Peyer's patch (tissue), 4 donors: ENCODE results near the gene POU3F3. TPM values are rescaled to one million over a fixed set of nuclear protein-coding genes. Genes with fewer than 3 reads are reported as not detected.
A peak's percentile ranks its signal among the peaks of the same experiment; 100 is the strongest.

ENCODE experiments used
- DNase-seq, 3 donors: peaks; one replicate each; pipeline ENCODE4 v3.0.0-alpha.2; 2017 to 2019
- H3K27ac ChIP-seq, 4 donors: fragments of 200-600 bp; sonication (generic); one replicate each; pipeline ENCODE4 v1.5.1; 2016 to 2019
- H3K27me3 ChIP-seq, 2 donors: fragments of 200-600 bp; sonication (generic); one replicate each; pipeline ENCODE4 v1.5.1; 2019
- H3K36me3 ChIP-seq, 3 donors: fragments of 200-600 bp; sonication (generic); one replicate each; pipeline ENCODE4 v1.5.1; 2016 to 2019
- H3K4me1 ChIP-seq, 4 donors: fragments of 200-600 bp; sonication (generic); one replicate each; pipeline ENCODE4 v1.5.1; 2016 to 2019
- H3K4me3 ChIP-seq, 4 donors: fragments of 200-600 bp; sonication (generic); 1 replicate in 3 of 4; 2 replicates in 1 of 4; pipeline ENCODE4 v1.5.1; 2016 to 2019; ENCODE audit warnings: mild to moderate bottlenecking in 1 of 4
- H3K9me3 ChIP-seq, 4 donors: fragments of 200-600 bp; sonication (generic); one replicate each; pipeline ENCODE4 v1.5.1; 2016 to 2019; ENCODE audit warnings: mild to moderate bottlenecking in 1 of 4
- POLR2A ChIP-seq, 2 donors: fragments of 450-650 bp; IDR thresholded peaks; one replicate each; pipeline ENCODE4 v1.5.1; 2017; ENCODE audit warnings: antibody characterized with exemption in 2 of 2, mild to moderate bottlenecking in 2 of 2, moderate library complexity in 2 of 2
- small RNA-seq, 2 donors: library from RNA; depleted of rRNA; stranded (forward); fragments of <200 nt; gene quantifications; one replicate each; pipeline ENCODE3, GENCODE V24; 2016
- total RNA-seq, 4 donors: library from RNA; depleted of rRNA; stranded (reverse); fragments of >200 nt; gene quantifications; one replicate each; pipeline ENCODE4 v1.1.0, GENCODE V29; 2016
- TF ChIP-seq, protein P1 (sequence below), 6 experiments: fragments of 450-650 bp in 4 of 6; fragments of 200-600 bp in 2 of 6; sonication (generic) in 1 of 6; IDR thresholded peaks; one replicate each; pipeline ENCODE4 v1.5.1; 2017 to 2019; ENCODE audit warnings: antibody characterized with exemption in 6 of 6, mild to moderate bottlenecking in 3 of 6, moderate library complexity in 1 of 6

POU3F3 gene
- total RNA-seq, 4 donors from 2014 or later: 0.18 to 0.40 TPM; not detected in 2

DNA sequence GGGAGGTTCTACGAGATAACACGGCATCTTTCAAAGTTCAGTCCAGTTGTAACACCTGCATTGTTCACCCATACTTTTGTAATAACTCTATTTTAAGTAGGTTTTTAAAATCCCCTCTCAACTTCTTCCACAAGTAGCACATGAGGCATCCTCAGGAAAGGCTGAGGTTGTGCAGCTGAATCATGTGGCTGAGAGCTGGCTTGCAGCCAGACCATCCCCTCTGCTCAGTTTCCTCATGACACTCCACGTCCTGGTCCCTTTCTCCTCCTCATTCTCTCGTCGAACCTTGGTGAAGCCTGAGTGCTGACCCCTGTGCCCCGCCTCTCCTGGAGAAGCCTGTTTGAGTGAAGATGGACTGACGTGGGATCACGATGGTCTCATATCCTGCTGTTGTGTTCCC, 42.5 kb downstream of the POU3F3 start:
- TF ChIP-seq POLR2A (IDR thresholded peaks at IDR 0.05): no peak
- TF ChIP-seq, protein P1, sequence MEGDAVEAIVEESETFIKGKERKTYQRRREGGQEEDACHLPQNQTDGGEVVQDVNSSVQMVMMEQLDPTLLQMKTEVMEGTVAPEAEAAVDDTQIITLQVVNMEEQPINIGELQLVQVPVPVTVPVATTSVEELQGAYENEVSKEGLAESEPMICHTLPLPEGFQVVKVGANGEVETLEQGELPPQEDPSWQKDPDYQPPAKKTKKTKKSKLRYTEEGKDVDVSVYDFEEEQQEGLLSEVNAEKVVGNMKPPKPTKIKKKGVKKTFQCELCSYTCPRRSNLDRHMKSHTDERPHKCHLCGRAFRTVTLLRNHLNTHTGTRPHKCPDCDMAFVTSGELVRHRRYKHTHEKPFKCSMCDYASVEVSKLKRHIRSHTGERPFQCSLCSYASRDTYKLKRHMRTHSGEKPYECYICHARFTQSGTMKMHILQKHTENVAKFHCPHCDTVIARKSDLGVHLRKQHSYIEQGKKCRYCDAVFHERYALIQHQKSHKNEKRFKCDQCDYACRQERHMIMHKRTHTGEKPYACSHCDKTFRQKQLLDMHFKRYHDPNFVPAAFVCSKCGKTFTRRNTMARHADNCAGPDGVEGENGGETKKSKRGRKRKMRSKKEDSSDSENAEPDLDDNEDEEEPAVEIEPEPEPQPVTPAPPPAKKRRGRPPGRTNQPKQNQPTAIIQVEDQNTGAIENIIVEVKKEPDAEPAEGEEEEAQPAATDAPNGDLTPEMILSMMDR (IDR thresholded peaks at IDR 0.05): no peak
- Histone ChIP-seq H3K4me1 (peaks cover 0 to under 1% (median 0%) of the 10 kb centered on the region in 4 donors), H3K9me3 (no peaks in the 10 kb centered on the region), H3K4me3 (no peak overlapping the region), H3K36me3 (no peaks in the 10 kb centered on the region), H3K27ac (no peak overlapping the region), H3K27me3 (no peaks in the 10 kb centered on the region)
- DNase-seq: no peak

DNA sequence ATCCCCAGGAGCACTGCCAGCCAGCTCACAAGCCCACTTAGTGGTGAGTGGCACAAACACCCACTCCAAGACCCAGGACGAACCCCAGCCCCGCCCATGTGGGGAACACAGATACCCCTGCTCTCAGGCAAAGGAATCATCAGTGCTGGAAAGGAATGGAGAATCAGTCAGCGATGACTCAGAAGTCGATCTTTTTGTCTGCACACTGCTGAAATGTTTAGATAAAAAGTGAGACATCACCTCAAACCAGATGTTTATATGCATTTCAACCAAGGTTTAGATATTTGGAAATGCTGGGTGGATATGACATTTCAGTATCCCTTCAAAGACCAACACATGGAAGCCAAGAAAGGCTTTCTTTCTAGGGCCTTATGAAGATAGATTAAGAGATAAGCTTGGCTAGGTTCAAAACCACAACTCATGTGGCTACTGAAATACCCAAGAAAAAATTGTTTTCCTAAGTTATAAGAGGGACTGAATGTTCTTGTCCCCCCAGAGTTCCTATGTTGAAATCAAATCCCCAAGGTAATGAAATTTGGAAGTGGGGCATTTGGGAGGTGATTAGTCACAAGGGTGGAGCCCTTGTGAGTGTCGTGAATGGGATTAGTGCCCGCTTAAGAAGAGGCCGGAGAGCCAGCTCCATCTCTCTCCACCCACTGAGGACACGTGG, 43.7 kb downstream of the POU3F3 start:
- Histone ChIP-seq H3K27me3 (no peaks in the 10 kb centered on the region), H3K4me1 (peaks cover 0 to 6% (median 0%) of the 10 kb centered on the region in 4 donors), H3K4me3 (no peak overlapping the region), H3K27ac (no peak overlapping the region), H3K36me3 (no peaks in the 10 kb centered on the region), H3K9me3 (no peaks in the 10 kb centered on the region)
- TF ChIP-seq, protein P1 (IDR thresholded peaks at IDR 0.05): no peak
- no peak for TF ChIP-seq POLR2A (IDR thresholded peaks at IDR 0.05)
- no peak for DNase-seq

DNA sequence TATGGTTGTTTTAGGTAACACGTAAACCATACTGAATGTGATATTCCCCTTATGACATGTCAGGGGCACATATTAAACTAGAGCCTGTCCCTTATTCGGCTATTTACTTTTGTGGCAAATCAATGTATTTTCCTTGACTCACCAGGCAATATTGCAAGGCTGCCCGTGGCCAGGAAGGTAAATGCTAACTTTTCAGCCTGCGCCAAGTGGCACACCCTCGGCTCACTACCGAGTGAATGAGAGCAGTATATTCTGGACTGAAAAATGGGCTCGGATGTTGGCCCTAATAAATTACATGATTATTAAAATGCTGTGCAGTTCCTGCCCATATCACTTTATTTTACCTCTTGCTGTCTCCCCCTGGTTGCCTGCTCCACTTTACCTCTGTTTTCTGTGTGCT, 46.7 kb downstream of the POU3F3 start:
- H3K27ac ChIP-seq: peak overlapping the region in 3 of 4 donors; percentile 27 to 89 (median 74)

DNA sequence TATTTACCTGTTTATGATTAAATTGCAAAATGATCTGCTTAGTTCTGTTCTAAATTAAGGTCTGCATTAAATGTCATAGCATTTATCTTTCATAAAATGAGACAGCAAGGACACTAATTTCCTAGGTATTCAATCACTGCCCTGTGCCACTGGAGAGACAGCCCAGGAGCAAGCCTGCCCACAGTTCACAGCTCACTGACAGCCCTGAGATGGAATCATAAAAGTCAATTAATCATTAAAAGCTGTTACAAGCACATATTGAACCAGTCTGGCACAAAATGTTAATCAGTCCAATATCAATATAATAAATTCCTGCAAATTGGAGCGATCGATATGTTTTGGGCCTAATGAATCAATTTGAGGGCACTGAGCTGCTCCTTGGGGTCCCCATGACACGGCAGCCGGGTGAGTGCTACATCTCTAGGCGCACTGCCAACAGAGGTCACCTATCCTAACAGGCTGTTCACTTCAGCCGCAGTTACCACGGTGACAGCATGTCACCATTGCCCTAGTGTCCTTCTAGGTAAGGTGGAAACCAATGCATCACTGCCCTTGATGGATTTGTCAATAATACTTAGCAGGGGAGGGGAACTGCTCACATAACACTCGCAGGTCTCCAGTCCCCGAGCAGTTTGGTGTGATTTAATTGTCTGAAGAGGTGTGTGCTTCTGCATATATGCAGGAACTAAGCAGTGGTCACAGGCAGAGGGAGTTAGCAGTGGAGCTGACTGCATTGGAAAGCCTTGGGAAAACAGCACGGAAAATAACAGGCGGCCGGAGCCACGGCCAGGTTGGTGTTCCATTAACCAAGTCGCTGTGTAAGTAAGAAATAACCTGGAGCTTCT, 47.3 kb downstream of the POU3F3 start:
- H3K27ac ChIP-seq: peak overlapping the region in 3 of 4 donors; percentile 44 to 89 (median 74)
- peak overlapping the region in 2 of 4 donors; percentile 27 to 36 for H3K4me3 ChIP-seq
- H3K27me3 ChIP-seq: no peaks in the 10 kb centered on the region
- peaks cover 0 to 6% (median 0%) of the 10 kb centered on the region in 4 donors for H3K4me1 ChIP-seq
- peak in 1 of 2 donors; percentile 27 for TF ChIP-seq POLR2A (IDR thresholded peaks at IDR 0.05)
- TF ChIP-seq, protein P1 (IDR thresholded peaks at IDR 0.05): peak in 1 of 6 experiments; percentile 5
- peak in 2 of 3 donors; percentile 78 to 84 for DNase-seq
- H3K36me3 ChIP-seq: no peaks in the 10 kb centered on the region
- H3K9me3 ChIP-seq: no peaks in the 10 kb centered on the region

More for the DNA sequence above, 46.7 kb downstream of the POU3F3 start:
- Histone ChIP-seq H3K36me3 (no peaks in the 10 kb centered on the region), H3K27me3 (no peaks in the 10 kb centered on the region), H3K4me1 (peaks cover 0 to 6% (median 0%) of the 10 kb centered on the region in 4 donors), H3K4me3 (no peak overlapping the region), H3K9me3 (no peaks in the 10 kb centered on the region)
- TF ChIP-seq, protein P1 (IDR thresholded peaks at IDR 0.05): no peak
- TF ChIP-seq POLR2A (IDR thresholded peaks at IDR 0.05): no peak
- peak in 1 of 3 donors; percentile 51 for DNase-seq

DNA sequence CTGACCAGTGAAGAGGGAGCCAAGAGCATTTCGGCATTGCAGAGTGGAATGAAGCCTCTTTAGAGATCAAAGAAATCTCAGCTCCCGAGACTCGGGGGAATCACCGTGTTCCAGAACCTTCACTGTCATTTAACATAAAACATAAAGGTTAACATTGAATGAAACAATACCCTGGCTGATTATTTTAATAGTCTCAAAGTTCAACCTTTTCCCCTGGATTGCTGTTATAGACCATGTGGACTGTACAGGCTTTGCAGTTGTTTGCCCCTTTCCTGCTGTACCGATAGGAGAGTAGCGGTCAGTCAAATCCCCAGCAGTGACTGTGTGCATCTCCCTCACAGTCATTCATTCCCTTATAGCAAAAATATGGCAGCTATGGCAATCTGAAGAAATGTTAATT, 48.4 kb downstream of the POU3F3 start:
- TF ChIP-seq, protein P1 (IDR thresholded peaks at IDR 0.05): peak in 2 of 6 experiments; percentile 26 to 31
- TF ChIP-seq POLR2A (IDR thresholded peaks at IDR 0.05): no peak
- Histone ChIP-seq H3K27me3 (no peaks in the 10 kb centered on the region), H3K36me3 (no peaks in the 10 kb centered on the region), H3K4me3 (peak overlapping the region in 1 of 4 donors; percentile 27), H3K9me3 (no peaks in the 10 kb centered on the region), H3K4me1 (peaks cover 0 to 6% (median 0%) of the 10 kb centered on the region in 4 donors), H3K27ac (peak overlapping the region in 2 of 4 donors; percentile 74 to 89)
- no peak for DNase-seq

Small RNAs within 50 kb of the gene (small RNA-seq; reads per million reads assigned to genes)
- 0 reads per million in 2 donors for gene AC018730.1

Other genes starting within 250 kb of the POU3F3 start
- gene MRPS9, start 184.0 kb downstream of the POU3F3 start, total RNA-seq: 10 to 100 TPM in 3 of 4 donors, 1 to 10 TPM in 1; 9.7 to 34.7 (median 17.5) TPM